Ectodermal cell (in vitro differentiated cells): ENCODE data around the gene PEX13.

Experiments
- H3K27ac ChIP-seq: 2 replicates; pipeline ENCODE4 v1.7.0; 2013; ENCODE audit warnings: mild to moderate bottlenecking, low read depth, low read length; ENCODE audit not compliant: insufficient read depth, poor library complexity, severe bottlenecking
- H3K27me3 ChIP-seq: 2 replicates; pipeline ENCODE4 v1.7.0; 2013; ENCODE audit warnings: mild to moderate bottlenecking, low read length; ENCODE audit not compliant: insufficient read depth, control insufficient read depth, poor library complexity, severe bottlenecking
- H3K36me3 ChIP-seq: one replicate; pipeline ENCODE4 v1.7.0; 2013; ENCODE audit warnings: low read length; ENCODE audit not compliant: control insufficient read depth, insufficient read depth
- H3K4me1 ChIP-seq: one replicate; pipeline ENCODE4 v1.7.0; 2013; ENCODE audit warnings: low read length; ENCODE audit not compliant: control insufficient read depth, insufficient read depth
- H3K4me3 ChIP-seq: 2 replicates; pipeline ENCODE4 v1.7.0; 2013; ENCODE audit warnings: low read depth, low read length, control low read depth; ENCODE audit not compliant: insufficient read depth
- H3K9me3 ChIP-seq: 2 replicates; pipeline ENCODE4 v1.7.0; 2013; ENCODE audit warnings: mild to moderate bottlenecking, low read length, moderate library complexity; ENCODE audit not compliant: control insufficient read depth
- WGBS, 2 experiments: methylation state at CpG; one replicate each; pipeline ENCODE4 v1.1.7; 2013; ENCODE audit warnings: missing lambda C conversion rate in 2 of 2; 5-methylcytosine and 5-hydroxymethylcytosine counted together

The PEX13 gene

GRCh38 chr2:61057562-61057961, 40.0 kb downstream of the PEX13 start:
- Histone ChIP-seq H3K27me3 (no peaks in the 10 kb centered on the region), H3K36me3 (no peaks in the 10 kb centered on the region), H3K4me3 (no peak overlapping the region), H3K27ac (no peak overlapping the region), H3K4me1 (no peaks in the 10 kb centered on the region), H3K9me3 (no peaks in the 10 kb centered on the region)

- Histone ChIP-seq H3K4me3 (no peak overlapping the region), H3K36me3 (no peaks in the 10 kb centered on the region)
Observed at GRCh38 chr2:61059382-61059781, 41.9 kb downstream of the PEX13 start.

DNA sequence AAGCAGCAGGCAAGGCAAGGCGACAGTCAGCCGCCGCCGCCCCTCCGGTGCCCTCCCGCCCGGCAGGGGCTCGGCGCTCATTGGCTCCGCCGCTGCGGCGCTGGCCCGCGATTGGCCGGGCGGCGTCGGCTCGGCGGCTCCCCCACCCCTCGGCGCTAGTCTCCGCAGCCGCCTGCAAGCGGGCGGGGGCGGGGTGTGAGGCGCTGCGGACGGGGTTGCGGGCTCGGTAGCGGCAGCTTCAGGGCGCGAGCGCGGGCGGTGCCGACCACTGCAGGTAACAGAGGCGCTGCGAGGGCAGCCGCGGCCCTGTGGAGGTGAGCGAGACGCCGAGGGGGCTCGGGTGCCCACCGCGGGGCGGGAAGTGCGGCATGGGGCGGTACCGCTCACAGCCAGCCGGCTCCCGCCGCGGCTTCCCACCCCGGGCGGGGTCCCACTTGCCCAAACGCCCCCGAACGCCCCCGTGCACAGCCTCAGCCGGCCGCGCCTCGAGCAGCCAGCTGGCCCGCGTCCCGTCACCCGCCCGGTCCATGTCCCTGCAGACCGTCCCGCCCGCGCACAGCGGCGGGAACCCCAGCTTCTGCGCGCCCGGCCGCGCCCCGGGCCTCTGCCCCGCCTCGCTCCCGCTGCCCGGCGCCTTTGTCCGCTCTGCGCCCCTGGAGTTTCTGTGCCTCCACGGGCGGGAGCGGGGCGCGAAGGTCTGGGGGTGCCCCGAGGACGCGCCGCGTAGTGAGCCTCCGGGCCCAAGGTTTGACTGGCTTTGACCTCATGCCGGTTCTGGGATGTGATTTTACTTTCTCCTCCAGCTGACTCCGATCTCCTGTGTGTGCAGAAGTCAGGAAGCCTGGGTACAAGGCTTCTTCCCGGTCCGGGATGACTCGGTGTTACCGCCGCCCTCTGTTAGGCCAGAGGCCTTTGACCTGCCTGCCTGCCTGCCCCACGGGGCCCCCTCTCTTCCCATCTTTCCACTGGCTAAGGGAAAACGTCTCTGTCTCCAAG, 48.5 kb downstream of the PEX13 start, which contains the start of gene SANBR:
SANBR (plus strand) TSS at position 158 of the 996 bp plus-strand sequence. CDS start 4,480 bp downstream, outside the sequence.
- Histone ChIP-seq H3K36me3 (peaks cover 4% of the 10 kb centered on the region), H3K4me1 (peaks cover 3% of the 10 kb centered on the region), H3K27ac (peak within 1 kb of the TSS; percentile 78), H3K27me3 (no peaks in the 10 kb centered on the region), H3K9me3 (no peaks in the 10 kb centered on the region), H3K4me3 (peak within 1 kb of the TSS; percentile 87)
- WGBS, 2 experiments, result 0% methylated on average over 111 of the region's 112 CpGs

More at GRCh38 chr2:61059382-61059781, 41.9 kb downstream of the PEX13 start:
- H3K9me3 ChIP-seq, result no peaks in the 10 kb centered on the region
- no peak overlapping the region for H3K27ac ChIP-seq
- H3K27me3 ChIP-seq, result no peaks in the 10 kb centered on the region
- no peaks in the 10 kb centered on the region for H3K4me1 ChIP-seq

GRCh38 chr2:61074100-61074499, 56.6 kb downstream of the PEX13 start:
- Histone ChIP-seq H3K4me3 (no peak overlapping the region), H3K27ac (no peak overlapping the region), H3K4me1 (no peaks in the 10 kb centered on the region), H3K36me3 (peaks cover 18% of the 10 kb centered on the region), H3K27me3 (no peaks in the 10 kb centered on the region), H3K9me3 (no peaks in the 10 kb centered on the region)
- WGBS, 2 experiments, result 97 to 100% methylated on average over 1 of the region's 1 CpG

GRCh38 chr2:61085883-61086282, 68.4 kb downstream of the PEX13 start:
- Histone ChIP-seq H3K4me1 (no peaks in the 10 kb centered on the region), H3K27ac (no peak overlapping the region), H3K4me3 (no peak overlapping the region), H3K9me3 (no peaks in the 10 kb centered on the region), H3K36me3 (peaks cover 26% of the 10 kb centered on the region), H3K27me3 (no peaks in the 10 kb centered on the region)
- WGBS, 2 experiments, result 91 to 95% methylated on average over 1 of the region's 1 CpG

DNA sequence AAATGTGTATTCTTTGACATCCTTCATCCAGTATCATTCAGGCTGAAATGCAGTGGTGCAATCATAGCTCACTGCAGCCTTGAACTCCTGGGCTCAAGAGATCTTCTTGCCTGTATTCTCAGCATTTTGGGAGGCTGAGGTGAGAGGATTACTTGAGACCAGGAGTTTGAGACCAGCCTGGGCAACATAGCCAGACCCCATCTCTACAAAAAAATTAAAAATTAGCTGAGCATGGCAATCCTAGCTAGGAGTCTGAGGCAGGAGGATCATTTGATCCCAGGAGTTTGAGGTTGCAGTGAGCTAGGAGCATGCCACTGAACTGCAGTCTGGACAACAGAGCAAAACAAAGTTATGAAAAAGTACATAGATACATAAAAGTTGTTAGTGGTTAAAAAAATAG, 72.3 kb downstream of the PEX13 start:
- no peaks in the 10 kb centered on the region for H3K4me1 ChIP-seq
- H3K4me3 ChIP-seq, result no peak overlapping the region
- H3K27me3 ChIP-seq, result no peaks in the 10 kb centered on the region
- peaks cover 23% of the 10 kb centered on the region for H3K36me3 ChIP-seq
- no peak overlapping the region for H3K27ac ChIP-seq
- no peaks in the 10 kb centered on the region for H3K9me3 ChIP-seq

DNA sequence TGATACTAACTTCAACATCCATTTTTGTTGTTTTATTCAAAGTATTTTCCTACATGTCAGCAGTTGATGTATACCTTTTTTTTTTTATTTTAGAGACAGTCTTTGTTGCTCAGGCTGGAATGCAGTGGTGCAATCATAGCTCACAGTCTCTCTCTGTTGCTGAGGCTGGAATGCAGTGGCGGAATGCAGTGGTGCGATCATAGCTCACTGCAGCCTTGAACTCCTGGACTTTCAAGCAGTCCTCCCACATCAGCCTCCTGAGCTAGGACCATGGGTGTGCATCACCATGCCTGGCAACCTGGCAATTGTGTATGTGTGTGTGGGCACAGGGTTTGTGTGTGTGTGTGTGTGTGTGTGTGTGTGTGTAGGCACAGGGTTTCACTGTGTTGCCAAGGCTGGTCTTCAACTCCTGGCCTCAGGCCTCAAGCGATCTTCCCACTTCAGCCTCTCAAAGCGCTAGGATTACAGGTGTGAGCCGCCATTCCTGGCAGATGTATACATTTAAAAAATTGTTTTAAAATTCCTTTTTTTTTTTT, 72.9 kb downstream of the PEX13 start:
- Histone ChIP-seq H3K27ac (no peak overlapping the region), H3K9me3 (no peaks in the 10 kb centered on the region), H3K4me3 (no peak overlapping the region), H3K36me3 (peaks cover 18% of the 10 kb centered on the region), H3K4me1 (no peaks in the 10 kb centered on the region), H3K27me3 (no peaks in the 10 kb centered on the region)
- 82 to 84% methylated on average over 5 of the region's 5 CpGs for WGBS, 2 experiments

GRCh38 chr2:61091485-61091884, 74.0 kb downstream of the PEX13 start:
- Histone ChIP-seq H3K9me3 (no peaks in the 10 kb centered on the region), H3K36me3 (peaks cover 12% of the 10 kb centered on the region), H3K4me1 (no peaks in the 10 kb centered on the region), H3K27ac (no peak overlapping the region), H3K4me3 (no peak overlapping the region), H3K27me3 (no peaks in the 10 kb centered on the region)
- WGBS, 2 experiments, result 88 to 94% methylated on average over 7 to 8 of the region's 8 CpGs

DNA sequence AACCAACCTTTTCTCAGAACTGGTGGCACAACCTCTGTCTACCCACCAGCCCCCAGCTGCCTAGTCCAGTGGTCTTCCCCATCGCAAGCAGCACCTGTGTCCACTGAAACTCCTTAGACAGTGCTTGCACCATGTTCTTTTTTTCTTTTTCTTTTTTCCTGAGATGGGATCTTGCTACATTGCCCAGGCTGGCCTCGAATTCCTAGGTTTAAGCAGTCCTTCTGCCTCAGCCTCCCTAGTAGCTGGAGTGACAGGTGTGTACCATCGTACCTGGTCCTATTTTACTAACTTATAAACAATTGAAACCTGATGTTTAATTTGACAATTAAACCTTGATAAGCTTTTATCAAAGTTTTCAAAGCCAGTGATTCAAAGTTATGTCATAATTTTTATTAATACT, 78.9 kb downstream of the PEX13 start:
- H3K4me3 ChIP-seq, result no peak overlapping the region
- H3K27me3 ChIP-seq, result no peaks in the 10 kb centered on the region
- H3K36me3 ChIP-seq, result no peaks in the 10 kb centered on the region
- H3K4me1 ChIP-seq, result no peaks in the 10 kb centered on the region
- 85 to 97% methylated on average over 2 to 3 of the region's 3 CpGs for WGBS, 2 experiments
- no peak overlapping the region for H3K27ac ChIP-seq
- H3K9me3 ChIP-seq, result no peaks in the 10 kb centered on the region

GRCh38 chr2:61100801-61101200, 83.3 kb downstream of the PEX13 start:
- WGBS, 2 experiments, result 96 to 98% methylated on average over 2 to 3 of the region's 4 CpGs
- H3K4me1 ChIP-seq, result no peaks in the 10 kb centered on the region

More at GRCh38 chr2:61100801-61101200, 83.3 kb downstream of the PEX13 start:
- Histone ChIP-seq H3K27me3 (no peaks in the 10 kb centered on the region), H3K36me3 (no peaks in the 10 kb centered on the region), H3K4me3 (no peak overlapping the region), H3K9me3 (no peaks in the 10 kb centered on the region), H3K27ac (no peak overlapping the region)
